Thoracic aorta (tissue), 2 donors: Measurements from ENCODE around the gene TP53INP2. TPM values are rescaled to one million over a fixed set of nuclear protein-coding genes. Genes with fewer than 3 reads are reported as not detected.

Experiments
- ATAC-seq: fragments of 150-250 bp; one replicate; pipeline ENCODE4 v1.8.0; 2017; ENCODE audit warnings: low read depth; ENCODE audit not compliant: insufficient number of reproducible peaks, low FRiP score
- DNase-seq: peaks from one replicate; pipeline ENCODE4 v3.0.0-alpha.2; 2020; ENCODE audit warnings: low spot score
- H3K27ac ChIP-seq, 2 donors: fragments of 200-600 bp; sonication (generic); 1 replicate in 1 of 2; 2 replicates in 1 of 2; pipeline ENCODE4 v1.5.1; 2016; ENCODE audit warnings: mild to moderate bottlenecking in 2 of 2, moderate library complexity in 2 of 2
- H3K27me3 ChIP-seq: fragments of 200-600 bp; sonication (generic); replicated peaks from 2 replicates; pipeline ENCODE4 v1.6.0; 2016; ENCODE audit warnings: mild to moderate bottlenecking; ENCODE audit not compliant: insufficient read depth
- H3K36me3 ChIP-seq: fragments of 200-600 bp; sonication (generic); one replicate; pipeline ENCODE4 v1.5.1; 2016
- H3K4me1 ChIP-seq, 2 donors: fragments of 200-600 bp; sonication (generic); 1 replicate in 1 of 2; 2 replicates in 1 of 2; pipeline versions ENCODE4 v1.5.1 to v1.6.0; 2016; ENCODE audit warnings: low read depth in 2 of 2, mild to moderate bottlenecking in 1 of 2; ENCODE audit not compliant: control insufficient read depth in 1 of 2
- H3K4me3 ChIP-seq: fragments of 200-600 bp; sonication (generic); 2 replicates; pipeline ENCODE4 v1.5.1; 2016; ENCODE audit warnings: mild to moderate bottlenecking
- H3K9me3 ChIP-seq: fragments of 200-600 bp; sonication (generic); 2 replicates; pipeline ENCODE4 v1.5.1; 2016
- total RNA-seq, 2 donors: library from RNA; depleted of rRNA; stranded (reverse); fragments of >200 nt; gene quantifications; one replicate each; pipeline versions ENCODE4 v1.1.0 to v1.2.3, GENCODE V29; 2016
- TF ChIP-seq, protein P1 (sequence below): fragments of 200-600 bp; sonication (generic); IDR thresholded peaks from one replicate; pipeline ENCODE4 v1.5.1; 2019; ENCODE audit warnings: antibody characterized with exemption

Gene TP53INP2
- total RNA-seq, 2 donors from 2014 or later = 14.4 to 27.7 TPM

- peak overlapping the region; percentile 92 for H3K4me3 ChIP-seq
- no peaks in the 10 kb centered on the region for H3K9me3 ChIP-seq
- DNase-seq (no peak), ATAC-seq (no peak)
- no peaks in the 10 kb centered on the region for H3K36me3 ChIP-seq
- peaks cover 6 to 11% of the 10 kb centered on the region in 2 donors for H3K4me1 ChIP-seq
- no peaks in the 10 kb centered on the region for H3K27me3 ChIP-seq
- no peak overlapping the region for H3K27ac ChIP-seq
- TF ChIP-seq, protein P1, sequence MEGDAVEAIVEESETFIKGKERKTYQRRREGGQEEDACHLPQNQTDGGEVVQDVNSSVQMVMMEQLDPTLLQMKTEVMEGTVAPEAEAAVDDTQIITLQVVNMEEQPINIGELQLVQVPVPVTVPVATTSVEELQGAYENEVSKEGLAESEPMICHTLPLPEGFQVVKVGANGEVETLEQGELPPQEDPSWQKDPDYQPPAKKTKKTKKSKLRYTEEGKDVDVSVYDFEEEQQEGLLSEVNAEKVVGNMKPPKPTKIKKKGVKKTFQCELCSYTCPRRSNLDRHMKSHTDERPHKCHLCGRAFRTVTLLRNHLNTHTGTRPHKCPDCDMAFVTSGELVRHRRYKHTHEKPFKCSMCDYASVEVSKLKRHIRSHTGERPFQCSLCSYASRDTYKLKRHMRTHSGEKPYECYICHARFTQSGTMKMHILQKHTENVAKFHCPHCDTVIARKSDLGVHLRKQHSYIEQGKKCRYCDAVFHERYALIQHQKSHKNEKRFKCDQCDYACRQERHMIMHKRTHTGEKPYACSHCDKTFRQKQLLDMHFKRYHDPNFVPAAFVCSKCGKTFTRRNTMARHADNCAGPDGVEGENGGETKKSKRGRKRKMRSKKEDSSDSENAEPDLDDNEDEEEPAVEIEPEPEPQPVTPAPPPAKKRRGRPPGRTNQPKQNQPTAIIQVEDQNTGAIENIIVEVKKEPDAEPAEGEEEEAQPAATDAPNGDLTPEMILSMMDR = no peak
These were observed 1.1 kb upstream of the TP53INP2 start for GRCh38 chr20:34703061-34703423.

GRCh38 chr20:34703424-34704176 is 544 bp upstream of the TP53INP2 start:
- Histone ChIP-seq H3K36me3 (no peaks in the 10 kb centered on the region), H3K4me1 (peaks cover 6 to 13% of the 10 kb centered on the region in 2 donors), H3K27ac (peak overlapping the region; percentile 99), H3K27me3 (no peaks in the 10 kb centered on the region), H3K9me3 (no peaks in the 10 kb centered on the region), H3K4me3 (peak overlapping the region; percentile 92)
- DNase-seq = no peak
- no peak for ATAC-seq
- TF ChIP-seq, protein P1 = no peak

- Histone ChIP-seq H3K4me3 (peak overlapping the region; percentile 92), H3K4me1 (peaks cover 6 to 17% of the 10 kb centered on the region in 2 donors)
- no peak for ATAC-seq
These were observed 858 bp downstream of the TP53INP2 start for GRCh38 chr20:34705008-34705396.

GRCh38 chr20:34705397-34706301 is 1.5 kb downstream of the TP53INP2 start:
- TF ChIP-seq, protein P1 = peak; percentile 25
- H3K27me3 ChIP-seq = no peaks in the 10 kb centered on the region
- ATAC-seq = no peak
- H3K27ac ChIP-seq = peak overlapping the region; percentile 99
- H3K4me1 ChIP-seq = peaks cover 9 to 24% of the 10 kb centered on the region in 2 donors
- no peaks in the 10 kb centered on the region for H3K36me3 ChIP-seq
- no peaks in the 10 kb centered on the region for H3K9me3 ChIP-seq
- H3K4me3 ChIP-seq = peak overlapping the region; percentile 92
- DNase-seq = no peak

More at GRCh38 chr20:34705008-34705396, 858 bp downstream of the TP53INP2 start:
- TF ChIP-seq, protein P1 = no peak
- Histone ChIP-seq H3K9me3 (no peaks in the 10 kb centered on the region), H3K27me3 (no peaks in the 10 kb centered on the region), H3K36me3 (no peaks in the 10 kb centered on the region), H3K27ac (peak overlapping the region; percentile 99)
- no peak for DNase-seq

DNA sequence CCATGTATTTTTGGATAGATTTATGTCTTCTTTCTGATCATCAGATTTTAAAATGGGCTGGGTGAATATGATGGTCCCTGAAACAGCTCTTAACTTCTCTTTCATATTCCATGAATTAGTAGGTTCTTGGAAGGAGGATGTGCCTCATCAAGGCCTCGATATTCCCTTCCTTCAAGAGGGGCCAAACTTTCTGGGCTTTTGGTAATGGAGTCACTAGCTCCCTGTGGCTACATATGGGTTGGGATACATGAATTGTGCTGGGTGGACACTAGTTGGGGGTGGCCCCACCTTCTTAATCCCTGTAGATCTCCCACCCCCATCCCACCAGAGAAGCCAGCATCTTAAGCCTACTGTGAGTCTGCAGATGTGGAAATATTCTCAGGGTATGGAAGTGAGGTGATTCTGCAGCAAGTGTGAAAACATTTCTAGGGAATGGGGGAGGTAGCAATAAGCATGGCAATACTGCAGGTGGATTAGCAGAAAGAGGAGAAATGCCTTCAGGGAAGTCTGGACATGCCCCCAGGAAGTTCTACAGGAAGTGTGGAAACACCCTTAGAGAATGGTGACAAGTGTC is 2.2 kb downstream of the TP53INP2 start:
- no peaks in the 10 kb centered on the region for H3K9me3 ChIP-seq
- DNase-seq (no peak), ATAC-seq (no peak)
- TF ChIP-seq, protein P1 = no peak
- peaks cover 9 to 27% of the 10 kb centered on the region in 2 donors for H3K4me1 ChIP-seq
- no peaks in the 10 kb centered on the region for H3K36me3 ChIP-seq
- H3K27ac ChIP-seq = peak overlapping the region in 1 of 2 donors; percentile 99
- no peaks in the 10 kb centered on the region for H3K27me3 ChIP-seq
- no peak overlapping the region for H3K4me3 ChIP-seq
